GM12878 (cell line): ENCODE measurements around the gene PKMYT1. TPM values are rescaled to one million over a fixed set of nuclear protein-coding genes. Genes with fewer than 3 reads are reported as not detected.

Source experiments
- ATAC-seq: fragments of 200-7000 bp; cut with Tn5 transposase; 3 replicates; pipeline ENCODE4 v1.9.1; 2020; ENCODE audit warnings: mild to moderate bottlenecking, moderate library complexity
- BruUV-seq: library from RNA; stranded (reverse); fragments of 400-500 nt; replicated peaks from 2 replicates; lab custom pipeline; 2021; lab: Mats Ljungman, UMichigan
- CTCF ChIA-PET: fragments of 300-600 bp; sonication (Branson Sonifier 250); formaldehyde crosslinking; extraction: SDS; loops from one replicate; lab custom pipeline; 2021; ENCODE audit warnings: inconsistent platforms; lab: Yijun Ruan, JAX
- POLR2A ChIA-PET: fragments of 350-600 bp; formaldehyde crosslinking; extraction: SDS; loops from one replicate; lab custom pipeline; 2021; ENCODE audit warnings: inconsistent platforms; lab: Charles Lee
- RAD21 ChIA-PET: fragments of 300-600 bp; sonication (Branson Sonifier 250); formaldehyde crosslinking; loops from one replicate; lab custom pipeline; 2023; ENCODE audit warnings: antibody characterized with exemption; ENCODE audit not compliant: unreplicated experiment; lab: Charles Lee
- SMC1A ChIA-PET: fragments of 300-600 bp; sonication (Branson Sonifier 250); formaldehyde crosslinking; loops from one replicate; lab custom pipeline; 2023; ENCODE audit not compliant: unreplicated experiment, uncharacterized antibody; lab: Charles Lee
- DNase-seq: peaks from one replicate; pipeline ENCODE4 v3.0.0-alpha.2; 2011; ENCODE audit warnings: low read depth, low spot score
- FAIRE-seq: peaks from 3 replicates; lab custom pipeline; 2011; peaks lifted over from hg19 to GRCh38; lab: Jason Lieb, UNC
- H2AFZ ChIP-seq: 2 replicates; pipeline ENCODE4 v1.6.0; 2011; ENCODE audit warnings: low read depth, low read length, control low read depth; ENCODE audit not compliant: control insufficient read depth
- H3K27ac ChIP-seq: 2 replicates; pipeline ENCODE4 v1.5.1; 2011; ENCODE audit warnings: control low read depth; ENCODE audit not compliant: control insufficient read depth, insufficient read depth
- H3K27me3 ChIP-seq, 2 experiments: replicated peaks in 1 of 2; 2 replicates each; pipeline versions ENCODE4 v1.6.0 to v1.6.1; 2011; ENCODE audit warnings: low read length in 1 of 2; ENCODE audit not compliant: control insufficient read depth in 2 of 2, insufficient read depth in 2 of 2
- H3K36me3 ChIP-seq, 2 experiments: 2 replicates each; pipeline ENCODE4 v1.5.1; 2011; ENCODE audit warnings: low read length in 1 of 2; ENCODE audit not compliant: control insufficient read depth in 2 of 2, insufficient read depth in 2 of 2
- H3K4me1 ChIP-seq: 2 replicates; pipeline ENCODE4 v1.6.1; 2011; ENCODE audit warnings: mild to moderate bottlenecking, low read length, moderate library complexity, mixed read lengths; ENCODE audit not compliant: control insufficient read depth, insufficient read depth
- H3K4me2 ChIP-seq: 2 replicates; pipeline ENCODE4 v1.6.0; 2011; ENCODE audit warnings: control low read depth; ENCODE audit not compliant: control insufficient read depth, insufficient read depth
- H3K4me3 ChIP-seq: fragments of 200-600 bp; sonication (generic); 2 replicates; pipeline ENCODE4 v1.5.1; 2016
- H3K79me2 ChIP-seq: 2 replicates; pipeline ENCODE4 v1.6.0; 2011; ENCODE audit warnings: low read length; ENCODE audit not compliant: control insufficient read depth, insufficient read depth
- H3K9ac ChIP-seq: 2 replicates; pipeline ENCODE4 v1.8.0; 2011; ENCODE audit warnings: low read length, control low read depth, mixed read lengths; ENCODE audit not compliant: control insufficient read depth, insufficient read depth
- H3K9me3 ChIP-seq: replicated peaks from 3 replicates; pipeline ENCODE4 v1.5.1; 2011; ENCODE audit warnings: mild to moderate bottlenecking, low read length; ENCODE audit not compliant: control insufficient read depth, insufficient read depth
- H4K20me1 ChIP-seq: 2 replicates; pipeline ENCODE4 v1.6.0; 2011; ENCODE audit not compliant: control insufficient read depth, insufficient read depth
- MEF2A ChIP-seq: IDR thresholded peaks from 2 replicates; pipeline ENCODE4 v1.6.1; 2011; ENCODE audit warnings: low read depth, mild to moderate bottlenecking, low read length, moderate library complexity; ENCODE audit not compliant: insufficient read depth
- MYB ChIP-seq: fragments of 150-350 bp; IDR thresholded peaks from 2 replicates; pipeline ENCODE4 v1.6.1; 2014; ENCODE audit warnings: mild to moderate bottlenecking, low read depth, low read length, borderline replicate concordance
- NFYA ChIP-seq: IDR thresholded peaks from 2 replicates; pipeline ENCODE4 v1.6.1; 2011; ENCODE audit warnings: low read depth, mild to moderate bottlenecking, low read length, improper control_type of control experiment, borderline replicate concordance
- NR2C2 ChIP-seq: IDR thresholded peaks from 2 replicates; pipeline ENCODE4 v1.6.1; 2011; ENCODE audit warnings: borderline replicate concordance, low read depth; ENCODE audit not compliant: control insufficient read depth, insufficient read length
- SMAD1 ChIP-seq: fragments of 450-650 bp; IDR thresholded peaks from 2 replicates; pipeline ENCODE4 v1.6.1; 2018; ENCODE audit warnings: mild to moderate bottlenecking, low read depth; ENCODE audit not compliant: partially characterized antibody
- SMARCA5 ChIP-seq: fragments of 450-650 bp; IDR thresholded peaks from 2 replicates; pipeline ENCODE4 v1.6.1; 2017; ENCODE audit warnings: mild to moderate bottlenecking
- STAT3 ChIP-seq: IDR thresholded peaks from 2 replicates; pipeline ENCODE4 v1.6.1; 2011; ENCODE audit warnings: low read depth, low read length, improper control_type of control experiment
- SUPT20H ChIP-seq: IDR thresholded peaks from 2 replicates; pipeline ENCODE4 v1.6.1; 2011; ENCODE audit warnings: low read depth, mild to moderate bottlenecking, low read length, moderate library complexity, borderline replicate concordance; ENCODE audit not compliant: control insufficient read depth
- YY1 ChIP-seq: IDR thresholded peaks from 2 replicates; pipeline ENCODE4 v1.6.1; 2011; ENCODE audit warnings: low read depth, mild to moderate bottlenecking, low read length
- ZNF217 ChIP-seq: fragments of 450-650 bp; IDR thresholded peaks from 2 replicates; pipeline ENCODE4 v1.6.1; 2017; ENCODE audit warnings: antibody characterized with exemption, mild to moderate bottlenecking
- ZSCAN29 ChIP-seq: fragments of 450-650 bp; IDR thresholded peaks from 2 replicates; pipeline ENCODE4 v1.6.1; 2017; ENCODE audit warnings: mild to moderate bottlenecking, moderate library complexity
- WGBS: methylation state at CpG from one replicate; pipeline ENCODE4 v1.1.6; 2016; ENCODE audit warnings: low lambda C conversion rate; ENCODE audit not compliant: insufficient replicate concordance, insufficient coverage; ENCODE audit errors: missing lambda C conversion rate; 5-methylcytosine and 5-hydroxymethylcytosine counted together
- in situ Hi-C: fragments of 300-500 bp; cut with MboI; formaldehyde crosslinking; loops from 9 replicates; pipeline ENCODE4 v1.14.3; 2018; ENCODE audit warnings: mixed read lengths
- intact Hi-C: fragments of 100-400 bp; cut with micrococcal nuclease; formaldehyde crosslinking; loops from one replicate; pipeline ENCODE4 v1.14.2; 2022; ENCODE audit not compliant: unreplicated experiment
- polyA plus RNA-seq, 11 experiments: library from polyadenylated mRNA; depleted of rRNA in 4 of 11; unstranded in 6 of 11; stranded (reverse) in 5 of 11; fragments of >200 nt; fragmentation: Nextera tagmentation in 4 of 11; fragmentation: Illumina TruSeq in 1 of 11; extraction: Ambion mirVana in 4 of 11; extraction: Trizol in 1 of 11; gene quantifications; 1 replicate in 1 of 11; 2 replicates in 10 of 11; pipeline versions ENCODE4 v1.2.1 to v1.2.3, GENCODE V29; 2011 to 2016; ENCODE audit warnings: inconsistent platforms in 2 of 11, missing spikeins in 2 of 11, low read depth in 1 of 11
- total RNA-seq, 4 experiments: library from RNA; depleted of rRNA in 3 of 4; stranded (reverse); fragments of >200 nt in 3 of 4; fragmentation: Illumina TruSeq in 1 of 4; extraction: Trizol in 1 of 4; gene quantifications; 2 replicates each; pipeline versions ENCODE4 v1.2.1 to v1.2.3, GENCODE V29; 2013 to 2021
- TF ChIP-seq, protein P1 (sequence below): fragments of 450-650 bp; IDR thresholded peaks from 2 replicates; pipeline ENCODE4 v1.6.1; 2017; ENCODE audit warnings: borderline replicate concordance
- TF ChIP-seq, protein P2 (sequence below): IDR thresholded peaks from 2 replicates; pipeline ENCODE4 v1.6.1; 2012; ENCODE audit warnings: mild to moderate bottlenecking, low read depth, low read length
- TF ChIP-seq, protein P3 (sequence below): fragments of 450-650 bp; IDR thresholded peaks from 2 replicates; pipeline ENCODE4 v1.6.1; 2017; ENCODE audit warnings: low read depth, mild to moderate bottlenecking, moderate library complexity

The PKMYT1 gene
- total and polyA plus RNA-seq, 10 of the 15 experiments (the other 5 are each of a cell fraction or from before 2014, with no cell fraction given): 4.6 to 101 (median 29.9) TPM

DNA sequence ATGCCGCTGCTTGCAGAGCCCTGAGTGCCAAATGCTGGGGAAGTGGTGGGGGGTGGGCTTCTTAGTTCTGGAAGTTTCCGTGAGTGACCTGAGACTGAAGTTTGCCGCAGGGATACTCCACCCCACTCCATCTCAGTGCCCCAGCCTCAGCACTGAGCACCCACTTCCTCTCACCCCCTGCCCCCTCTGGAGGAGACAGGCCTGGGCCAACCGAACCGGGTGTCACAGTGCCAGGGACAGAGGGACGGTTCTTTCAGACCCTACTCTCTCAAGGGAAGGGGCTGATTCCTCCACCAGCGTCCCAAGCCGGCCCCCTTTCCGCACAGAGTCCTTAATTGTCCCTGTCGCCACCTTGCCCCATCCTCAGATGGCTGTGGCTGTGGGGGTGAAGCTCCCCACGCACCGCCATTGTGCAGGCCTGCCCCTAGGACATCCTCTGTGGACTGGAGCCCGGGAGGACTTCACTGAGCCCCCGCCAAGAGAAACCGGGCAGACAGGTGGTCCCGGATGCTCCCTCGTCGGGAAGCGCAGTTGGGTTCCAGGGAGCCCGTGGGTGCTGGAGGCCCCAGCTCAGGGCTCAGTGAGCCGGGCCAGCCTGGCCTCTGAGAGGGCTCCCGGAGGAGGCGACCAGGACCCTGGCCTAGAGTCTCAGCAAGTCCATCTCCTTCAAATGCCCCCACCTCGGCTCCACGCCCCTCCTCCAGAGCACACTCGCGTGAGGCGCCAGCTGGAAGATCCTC, 17.7 kb downstream of the PKMYT1 start (continued):
- TF ChIP-seq, protein P1, sequence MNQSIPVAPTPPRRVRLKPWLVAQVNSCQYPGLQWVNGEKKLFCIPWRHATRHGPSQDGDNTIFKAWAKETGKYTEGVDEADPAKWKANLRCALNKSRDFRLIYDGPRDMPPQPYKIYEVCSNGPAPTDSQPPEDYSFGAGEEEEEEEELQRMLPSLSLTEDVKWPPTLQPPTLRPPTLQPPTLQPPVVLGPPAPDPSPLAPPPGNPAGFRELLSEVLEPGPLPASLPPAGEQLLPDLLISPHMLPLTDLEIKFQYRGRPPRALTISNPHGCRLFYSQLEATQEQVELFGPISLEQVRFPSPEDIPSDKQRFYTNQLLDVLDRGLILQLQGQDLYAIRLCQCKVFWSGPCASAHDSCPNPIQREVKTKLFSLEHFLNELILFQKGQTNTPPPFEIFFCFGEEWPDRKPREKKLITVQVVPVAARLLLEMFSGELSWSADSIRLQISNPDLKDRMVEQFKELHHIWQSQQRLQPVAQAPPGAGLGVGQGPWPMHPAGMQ: no peak

DNA sequence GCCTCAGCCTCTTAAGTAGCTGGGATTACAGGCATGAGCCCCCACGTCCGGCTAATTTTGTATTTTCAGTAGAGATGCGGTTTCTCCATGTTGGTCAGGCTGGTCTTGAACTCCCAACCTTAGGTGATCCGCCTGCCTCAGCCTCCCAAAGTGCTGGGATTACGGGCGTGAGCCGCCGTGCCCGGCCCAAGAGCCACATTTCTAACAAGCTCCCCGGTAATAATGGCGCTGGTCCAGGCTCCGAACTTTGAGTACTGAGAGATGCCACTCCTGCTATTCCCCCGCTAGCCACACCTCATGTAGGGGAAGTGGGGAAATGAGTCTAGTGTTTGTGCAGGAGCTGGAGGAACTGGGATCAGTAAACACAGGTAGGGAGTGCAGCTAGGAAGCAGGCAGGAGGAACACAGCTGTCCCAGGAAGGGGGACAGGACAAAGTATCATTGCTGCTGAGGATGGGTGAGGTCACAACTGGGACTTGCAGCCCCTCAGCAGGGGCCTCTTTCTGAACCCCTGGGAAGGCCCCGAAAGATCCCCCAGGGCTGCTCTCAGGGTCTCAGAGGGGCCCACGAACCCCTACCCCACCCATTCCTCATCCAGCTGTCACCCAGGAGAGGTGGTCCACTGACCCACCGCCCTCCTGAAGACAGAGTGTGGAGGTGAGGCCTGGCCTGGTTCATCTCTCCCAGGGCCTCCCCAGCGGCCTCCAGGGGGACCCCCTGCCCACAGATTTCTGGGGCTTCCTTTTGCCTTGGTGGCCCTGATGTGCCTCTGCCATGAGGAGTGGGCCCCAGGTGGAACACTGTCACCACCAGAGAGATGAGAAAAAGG, 19.8 kb downstream of the PKMYT1 start:
- H3K4me2 ChIP-seq: no peak overlapping the region
- CTCF ChIA-PET: interaction anchor here (0.6 to 3.0 kb wide), 9 partner anchors 9 to 93 kb away, joined by 3 to 15 read pairs (median 4); no protein-coding TSS in a partner anchor
- DNase-seq (no peak), FAIRE-seq (no peak), ATAC-seq (no peak)
- WGBS: 79% methylated on average over 16 of the region's 17 CpGs
- H3K79me2 ChIP-seq: no peaks in the 10 kb centered on the region
- no peak overlapping the region for H3K27ac ChIP-seq
- no peaks in the 10 kb centered on the region for H3K27me3 ChIP-seq
- in situ Hi-C loops (no loop called here), intact Hi-C loops (no loop called here)
- H3K4me3 ChIP-seq: no peak overlapping the region
- H3K36me3 ChIP-seq: no peaks in the 10 kb centered on the region
- RAD21 ChIA-PET: interaction anchor here (0.6 kb wide), 1 partner anchor 22 kb away, joined by 3 read pairs; no protein-coding TSS in a partner anchor
- peaks cover 33% of the 10 kb centered on the region for H3K4me1 ChIP-seq
- SMC1A ChIA-PET: interaction anchor here (0.7 kb wide), 1 partner anchor 13 kb away, joined by 3 read pairs; no protein-coding TSS in a partner anchor
- no peaks in the 10 kb centered on the region for H4K20me1 ChIP-seq
- POLR2A ChIA-PET: no interaction called here
- H3K9ac ChIP-seq: no peak overlapping the region
- no TSS peak for BruUV-seq
- H3K9me3 ChIP-seq: no peaks in the 10 kb centered on the region
- H2AFZ ChIP-seq: no peak overlapping the region
- TF ChIP-seq STAT3 (no peak), MEF2A (no peak), YY1 (no peak), SMARCA5 (no peak), NFYA (no peak), SMAD1 (no peak), MYB (no peak), NR2C2 (no peak), ZNF217 (no peak), ZSCAN29 (no peak), SUPT20H (no peak)
- TF ChIP-seq, protein P2, sequence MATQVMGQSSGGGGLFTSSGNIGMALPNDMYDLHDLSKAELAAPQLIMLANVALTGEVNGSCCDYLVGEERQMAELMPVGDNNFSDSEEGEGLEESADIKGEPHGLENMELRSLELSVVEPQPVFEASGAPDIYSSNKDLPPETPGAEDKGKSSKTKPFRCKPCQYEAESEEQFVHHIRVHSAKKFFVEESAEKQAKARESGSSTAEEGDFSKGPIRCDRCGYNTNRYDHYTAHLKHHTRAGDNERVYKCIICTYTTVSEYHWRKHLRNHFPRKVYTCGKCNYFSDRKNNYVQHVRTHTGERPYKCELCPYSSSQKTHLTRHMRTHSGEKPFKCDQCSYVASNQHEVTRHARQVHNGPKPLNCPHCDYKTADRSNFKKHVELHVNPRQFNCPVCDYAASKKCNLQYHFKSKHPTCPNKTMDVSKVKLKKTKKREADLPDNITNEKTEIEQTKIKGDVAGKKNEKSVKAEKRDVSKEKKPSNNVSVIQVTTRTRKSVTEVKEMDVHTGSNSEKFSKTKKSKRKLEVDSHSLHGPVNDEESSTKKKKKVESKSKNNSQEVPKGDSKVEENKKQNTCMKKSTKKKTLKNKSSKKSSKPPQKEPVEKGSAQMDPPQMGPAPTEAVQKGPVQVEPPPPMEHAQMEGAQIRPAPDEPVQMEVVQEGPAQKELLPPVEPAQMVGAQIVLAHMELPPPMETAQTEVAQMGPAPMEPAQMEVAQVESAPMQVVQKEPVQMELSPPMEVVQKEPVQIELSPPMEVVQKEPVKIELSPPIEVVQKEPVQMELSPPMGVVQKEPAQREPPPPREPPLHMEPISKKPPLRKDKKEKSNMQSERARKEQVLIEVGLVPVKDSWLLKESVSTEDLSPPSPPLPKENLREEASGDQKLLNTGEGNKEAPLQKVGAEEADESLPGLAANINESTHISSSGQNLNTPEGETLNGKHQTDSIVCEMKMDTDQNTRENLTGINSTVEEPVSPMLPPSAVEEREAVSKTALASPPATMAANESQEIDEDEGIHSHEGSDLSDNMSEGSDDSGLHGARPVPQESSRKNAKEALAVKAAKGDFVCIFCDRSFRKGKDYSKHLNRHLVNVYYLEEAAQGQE: no peak
- TF ChIP-seq, protein P3, sequence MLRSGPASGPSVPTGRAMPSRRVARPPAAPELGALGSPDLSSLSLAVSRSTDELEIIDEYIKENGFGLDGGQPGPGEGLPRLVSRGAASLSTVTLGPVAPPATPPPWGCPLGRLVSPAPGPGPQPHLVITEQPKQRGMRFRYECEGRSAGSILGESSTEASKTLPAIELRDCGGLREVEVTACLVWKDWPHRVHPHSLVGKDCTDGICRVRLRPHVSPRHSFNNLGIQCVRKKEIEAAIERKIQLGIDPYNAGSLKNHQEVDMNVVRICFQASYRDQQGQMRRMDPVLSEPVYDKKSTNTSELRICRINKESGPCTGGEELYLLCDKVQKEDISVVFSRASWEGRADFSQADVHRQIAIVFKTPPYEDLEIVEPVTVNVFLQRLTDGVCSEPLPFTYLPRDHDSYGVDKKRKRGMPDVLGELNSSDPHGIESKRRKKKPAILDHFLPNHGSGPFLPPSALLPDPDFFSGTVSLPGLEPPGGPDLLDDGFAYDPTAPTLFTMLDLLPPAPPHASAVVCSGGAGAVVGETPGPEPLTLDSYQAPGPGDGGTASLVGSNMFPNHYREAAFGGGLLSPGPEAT: no peak
